ENCODE results near the gene CPA3.

- TF ChIP-seq, protein P1, sequence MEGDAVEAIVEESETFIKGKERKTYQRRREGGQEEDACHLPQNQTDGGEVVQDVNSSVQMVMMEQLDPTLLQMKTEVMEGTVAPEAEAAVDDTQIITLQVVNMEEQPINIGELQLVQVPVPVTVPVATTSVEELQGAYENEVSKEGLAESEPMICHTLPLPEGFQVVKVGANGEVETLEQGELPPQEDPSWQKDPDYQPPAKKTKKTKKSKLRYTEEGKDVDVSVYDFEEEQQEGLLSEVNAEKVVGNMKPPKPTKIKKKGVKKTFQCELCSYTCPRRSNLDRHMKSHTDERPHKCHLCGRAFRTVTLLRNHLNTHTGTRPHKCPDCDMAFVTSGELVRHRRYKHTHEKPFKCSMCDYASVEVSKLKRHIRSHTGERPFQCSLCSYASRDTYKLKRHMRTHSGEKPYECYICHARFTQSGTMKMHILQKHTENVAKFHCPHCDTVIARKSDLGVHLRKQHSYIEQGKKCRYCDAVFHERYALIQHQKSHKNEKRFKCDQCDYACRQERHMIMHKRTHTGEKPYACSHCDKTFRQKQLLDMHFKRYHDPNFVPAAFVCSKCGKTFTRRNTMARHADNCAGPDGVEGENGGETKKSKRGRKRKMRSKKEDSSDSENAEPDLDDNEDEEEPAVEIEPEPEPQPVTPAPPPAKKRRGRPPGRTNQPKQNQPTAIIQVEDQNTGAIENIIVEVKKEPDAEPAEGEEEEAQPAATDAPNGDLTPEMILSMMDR (IDR thresholded peaks at IDR 0.05 in 2 of 3, conservative IDR thresholded peaks at IDR 0.05 in 1 of 3; ENCODE audit: borderline replicate concordance in 1 of 3, insufficient read depth in 1 of 3, low read depth in 2 of 3, low read length in 2 of 3) = no peak
- no peak for TF ChIP-seq RAD21 (IDR thresholded peaks at IDR 0.05; ENCODE audit: low read depth)
- no peak for TF ChIP-seq SIN3A (IDR thresholded peaks at IDR 0.05; ENCODE audit: low read depth)
- TF ChIP-seq ELF1 (IDR thresholded peaks at IDR 0.05; ENCODE audit: borderline replicate concordance, low read depth) = no peak
- no peak for TF ChIP-seq CEBPB (IDR thresholded peaks at IDR 0.05; ENCODE audit: low read depth)
- no peak for TF ChIP-seq ZBTB33 (IDR thresholded peaks at IDR 0.05; ENCODE audit: extremely low read depth, insufficient replicate concordance, low read length)
- no peak for TF ChIP-seq POLR2AphosphoS5 (IDR thresholded peaks at IDR 0.05; ENCODE audit: low read depth, low read length)
- TF ChIP-seq ZNF274 (IDR thresholded peaks at IDR 0.05; ENCODE audit: low read depth, low read length) = no peak
- no peak for TF ChIP-seq YY1 (IDR thresholded peaks at IDR 0.05; ENCODE audit: extremely low read depth, insufficient replicate concordance, low read depth, low read length)
- TF ChIP-seq POLR2A (IDR thresholded peaks at IDR 0.05; ENCODE audit: borderline replicate concordance, extremely low read depth, insufficient read depth, insufficient read length) = no peak
- TF ChIP-seq EZH2phosphoT487 (IDR thresholded peaks at IDR 0.05; ENCODE audit: borderline replicate concordance) = no peak
- TF ChIP-seq FOSL1 (IDR thresholded peaks at IDR 0.05; ENCODE audit: low read depth) = no peak
- TF ChIP-seq EZH2 (IDR thresholded peaks at IDR 0.05) = no peak
Observed at GRCh38 chr3:148865049-148865448, at the start of gene CPA3.
